CD4-positive, alpha-beta T cell (primary cell): ENCODE data around the gene HEATR5B. TPM values are rescaled to one million over a fixed set of nuclear protein-coding genes. Genes with fewer than 3 reads are reported as not detected.

Experiments used
- ATAC-seq: fragments of 200-7000 bp; cut with Tn5 transposase; one replicate; pipeline ENCODE4 v1.10.0; 2022; ENCODE audit warnings: mild to moderate bottlenecking; ENCODE audit not compliant: poor library complexity
- CTCF ChIA-PET: fragments of 350-600 bp; sonication (Branson Sonifier 250); formaldehyde crosslinking; loops from one replicate; lab custom pipeline; 2021; ENCODE audit warnings: antibody characterized with exemption, inconsistent platforms; lab: Charles Lee
- POLR2A ChIA-PET: fragments of 350-600 bp; sonication (Branson Sonifier 250); formaldehyde crosslinking; loops from one replicate; lab custom pipeline; 2021; ENCODE audit warnings: antibody characterized with exemption, inconsistent platforms; lab: Charles Lee
- DNase-seq, 14 experiments: peaks; one replicate each; pipeline ENCODE4 v3.0.0-alpha.2; 2013 to 2020; ENCODE audit warnings: mixed read lengths in 2 of 14
- H3K27ac ChIP-seq, 2 donors: one replicate each; pipeline versions ENCODE4 v1.5.1 to v1.7.0; 2013; ENCODE audit warnings: low read length in 2 of 2, low read depth in 1 of 2, mild to moderate bottlenecking in 1 of 2
- H3K27me3 ChIP-seq, 2 experiments: 1 replicate in 1 of 2; 2 replicates in 1 of 2; pipeline versions ENCODE4 v1.6.1 to v1.7.0; 2013; ENCODE audit warnings: low read length in 2 of 2, control low read depth in 1 of 2, mild to moderate bottlenecking in 1 of 2, moderate library complexity in 1 of 2; ENCODE audit not compliant: insufficient read depth in 2 of 2, control insufficient read depth in 1 of 2
- H3K36me3 ChIP-seq: one replicate; pipeline ENCODE4 v1.6.1; 2013; ENCODE audit warnings: low read length, control low read depth; ENCODE audit not compliant: insufficient read depth
- H3K4me1 ChIP-seq: one replicate; pipeline ENCODE4 v1.6.1; 2013; ENCODE audit warnings: low read length, control low read depth; ENCODE audit not compliant: insufficient read depth
- H3K4me3 ChIP-seq: one replicate; pipeline ENCODE4 v1.5.1; 2013; ENCODE audit warnings: mild to moderate bottlenecking, low read length, moderate library complexity
- H3K9me3 ChIP-seq, 2 experiments: 1 replicate in 1 of 2; 2 replicates in 1 of 2; pipeline versions ENCODE4 v1.6.1 to v1.7.0; 2013; ENCODE audit warnings: low read length in 2 of 2, mild to moderate bottlenecking in 2 of 2, control low read depth in 1 of 2, moderate library complexity in 1 of 2; ENCODE audit not compliant: control insufficient read depth in 1 of 2, insufficient read depth in 1 of 2
- H3K27ac Mint-ChIP-seq: one replicate; pipeline ENCODE4 v1.8.0; 2020; ENCODE audit warnings: mixed read lengths
- H3K27me3 Mint-ChIP-seq: one replicate; pipeline ENCODE4 v1.8.0; 2021; ENCODE audit warnings: mixed read lengths
- H3K36me3 Mint-ChIP-seq: one replicate; pipeline ENCODE4 v1.8.0; 2021; ENCODE audit warnings: low read depth, mixed read lengths
- H3K4me1 Mint-ChIP-seq: one replicate; pipeline ENCODE4 v1.8.0; 2021; ENCODE audit warnings: low read depth, mixed read lengths
- H3K4me3 Mint-ChIP-seq: one replicate; pipeline ENCODE4 v1.8.0; 2020; ENCODE audit warnings: mild to moderate bottlenecking, mixed read lengths
- H3K9me3 Mint-ChIP-seq: one replicate; pipeline ENCODE4 v1.8.0; 2020; ENCODE audit warnings: mixed read lengths
- intact Hi-C, 2 experiments: fragments of 100-400 bp; cut with DNase I in 1 of 2; cut with micrococcal nuclease in 1 of 2; formaldehyde crosslinking; loops; one replicate each; pipeline versions ENCODE4 v1.15.1 to v1.9.0; 2023 to 2025; cut with DNase I, micrococcal nuclease
- total RNA-seq, 174 experiments: library from RNA in 2 of 174; stranded (reverse) in 2 of 174; gene quantifications; one replicate each; pipeline ENCODE4 v1.2.3 and lab custom pipeline; 2021 to 2026
- TF ChIP-seq, protein P1 (sequence below): fragments of 200-600 bp; IDR thresholded peaks from one replicate; pipeline ENCODE4 v1.8.0; 2022; ENCODE audit warnings: antibody characterized with exemption, mild to moderate bottlenecking

The HEATR5B gene
- total RNA-seq, 2 experiments from 2014 or later: 23.4 to 23.9 TPM

DNA sequence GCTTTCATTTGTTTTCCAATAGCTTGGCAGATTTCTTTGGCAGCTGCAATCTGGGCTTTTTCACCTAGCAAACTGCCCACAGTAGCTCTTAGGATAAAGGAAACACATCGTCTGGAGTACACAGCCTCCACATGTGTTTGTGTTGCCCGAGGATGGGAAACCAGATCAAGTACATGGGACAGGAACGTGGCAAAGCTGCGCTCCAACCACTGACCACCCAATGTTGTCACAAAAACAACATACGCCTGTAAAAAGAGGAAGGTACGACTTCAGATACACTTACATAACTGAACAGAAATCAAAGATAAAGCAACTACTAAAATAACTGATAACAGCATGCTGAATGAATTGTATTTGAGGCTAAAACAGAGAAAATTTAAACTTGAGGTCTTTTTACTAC lies 15.5 kb downstream of the HEATR5B start:
- intact Hi-C loops: no loop called here
- Histone ChIP-seq H3K27me3 (no peaks in the 10 kb centered on the region), H3K4me1 (no peaks in the 10 kb centered on the region), H3K27ac (no peak overlapping the region), H3K9me3 (no peaks in the 10 kb centered on the region), H3K4me3 (no peak overlapping the region), H3K36me3 (peaks cover 92% of the 10 kb centered on the region)
- CTCF ChIA-PET: no interaction called here
- peaks cover 18% of the 10 kb centered on the region for H3K4me1 Mint-ChIP-seq
- peaks cover 82% of the 10 kb centered on the region for H3K36me3 Mint-ChIP-seq
- DNase-seq (no peak), ATAC-seq (no peak)
- POLR2A ChIA-PET: interaction anchor here (0.6 to 2.2 kb wide), 2 partner anchors 10 to 16 kb away, joined by 4 to 8 read pairs; partner anchors contain the start of genes GPATCH11 and HEATR5B
- H3K27me3 Mint-ChIP-seq: no peaks in the 10 kb centered on the region
- no peak overlapping the region for H3K27ac Mint-ChIP-seq
- no peak overlapping the region for H3K4me3 Mint-ChIP-seq
- TF ChIP-seq, protein P1, sequence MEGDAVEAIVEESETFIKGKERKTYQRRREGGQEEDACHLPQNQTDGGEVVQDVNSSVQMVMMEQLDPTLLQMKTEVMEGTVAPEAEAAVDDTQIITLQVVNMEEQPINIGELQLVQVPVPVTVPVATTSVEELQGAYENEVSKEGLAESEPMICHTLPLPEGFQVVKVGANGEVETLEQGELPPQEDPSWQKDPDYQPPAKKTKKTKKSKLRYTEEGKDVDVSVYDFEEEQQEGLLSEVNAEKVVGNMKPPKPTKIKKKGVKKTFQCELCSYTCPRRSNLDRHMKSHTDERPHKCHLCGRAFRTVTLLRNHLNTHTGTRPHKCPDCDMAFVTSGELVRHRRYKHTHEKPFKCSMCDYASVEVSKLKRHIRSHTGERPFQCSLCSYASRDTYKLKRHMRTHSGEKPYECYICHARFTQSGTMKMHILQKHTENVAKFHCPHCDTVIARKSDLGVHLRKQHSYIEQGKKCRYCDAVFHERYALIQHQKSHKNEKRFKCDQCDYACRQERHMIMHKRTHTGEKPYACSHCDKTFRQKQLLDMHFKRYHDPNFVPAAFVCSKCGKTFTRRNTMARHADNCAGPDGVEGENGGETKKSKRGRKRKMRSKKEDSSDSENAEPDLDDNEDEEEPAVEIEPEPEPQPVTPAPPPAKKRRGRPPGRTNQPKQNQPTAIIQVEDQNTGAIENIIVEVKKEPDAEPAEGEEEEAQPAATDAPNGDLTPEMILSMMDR: no peak
- H3K9me3 Mint-ChIP-seq: no peaks in the 10 kb centered on the region

DNA sequence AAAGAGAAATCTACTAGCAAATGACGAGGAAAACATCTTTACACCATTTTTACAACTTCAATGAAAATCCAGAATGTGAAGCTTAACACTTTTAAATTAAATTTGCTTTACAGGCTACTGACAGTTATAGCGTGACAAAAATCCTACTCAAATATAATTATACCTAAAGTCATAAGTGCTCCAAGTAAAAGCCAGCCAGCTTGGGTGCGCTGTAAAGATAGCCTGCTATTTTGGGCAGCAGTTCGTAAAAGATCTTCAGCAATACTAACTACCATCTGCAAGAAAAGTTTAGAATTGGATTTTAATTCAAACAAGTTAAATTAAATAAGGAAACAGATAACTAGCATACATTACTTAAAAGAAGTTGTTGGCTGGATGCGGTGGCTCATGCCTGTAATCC lies 22.4 kb downstream of the HEATR5B start:
- no peaks in the 10 kb centered on the region for H3K4me1 Mint-ChIP-seq
- no peaks in the 10 kb centered on the region for H3K9me3 ChIP-seq
- H3K9me3 Mint-ChIP-seq: no peaks in the 10 kb centered on the region
- no peaks in the 10 kb centered on the region for H3K4me1 ChIP-seq
- no peaks in the 10 kb centered on the region for H3K27me3 Mint-ChIP-seq
- intact Hi-C loops: no loop called here
- H3K27ac ChIP-seq: no peak overlapping the region
- TF ChIP-seq, protein P1: no peak
- ChIA-PET CTCF (no interaction called here), POLR2A (no interaction called here)
- peaks cover 88% of the 10 kb centered on the region for H3K36me3 Mint-ChIP-seq
- no peak overlapping the region for H3K4me3 Mint-ChIP-seq
- H3K27ac Mint-ChIP-seq: no peak overlapping the region
- no peak overlapping the region for H3K4me3 ChIP-seq
- H3K36me3 ChIP-seq: peaks cover 89% of the 10 kb centered on the region
- DNase-seq (no peak), ATAC-seq (no peak)
- H3K27me3 ChIP-seq: no peaks in the 10 kb centered on the region

DNA sequence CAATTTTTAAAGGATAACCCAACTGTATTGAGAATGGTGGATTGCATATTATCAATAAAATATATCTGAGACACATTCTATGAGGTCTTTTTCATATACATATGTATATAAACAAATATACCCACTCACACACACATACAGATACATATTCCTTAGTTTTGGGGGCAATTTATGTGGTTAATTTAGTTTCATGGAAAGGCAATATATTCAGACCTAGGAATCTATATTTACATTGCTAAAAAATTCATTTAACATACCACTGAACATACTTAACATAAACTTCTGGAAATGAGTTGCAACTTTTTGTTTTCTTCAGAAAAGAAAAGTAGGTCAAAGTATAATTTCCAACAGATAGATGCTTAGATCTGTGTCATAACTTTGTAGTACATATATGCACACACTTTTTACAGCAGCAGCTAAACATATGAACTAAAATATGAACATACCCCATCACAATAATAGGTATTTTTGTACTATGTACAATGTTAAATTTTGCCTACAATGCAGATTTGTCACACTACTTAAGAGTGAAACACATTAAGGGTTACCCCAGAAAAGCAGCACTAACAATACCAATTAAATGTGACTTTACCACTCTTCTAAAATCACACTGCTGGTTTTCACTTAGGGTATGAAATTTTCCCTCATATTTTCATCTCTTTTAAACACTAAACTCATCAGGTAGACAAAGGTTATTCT lies 23.0 kb downstream of the HEATR5B start:
- H3K4me3 ChIP-seq: no peak overlapping the region
- intact Hi-C loops: no loop called here
- no peaks in the 10 kb centered on the region for H3K4me1 Mint-ChIP-seq
- H3K27me3 Mint-ChIP-seq: no peaks in the 10 kb centered on the region
- no peaks in the 10 kb centered on the region for H3K9me3 Mint-ChIP-seq
- peaks cover 90% of the 10 kb centered on the region for H3K36me3 Mint-ChIP-seq
- TF ChIP-seq, protein P1: no peak
- no peak overlapping the region for H3K27ac ChIP-seq
- no peak for DNase-seq
- ChIA-PET CTCF (no interaction called here), POLR2A (no interaction called here)
- H3K27ac Mint-ChIP-seq: no peak overlapping the region
- peaks cover 89% of the 10 kb centered on the region for H3K36me3 ChIP-seq
- no peaks in the 10 kb centered on the region for H3K4me1 ChIP-seq
- no peaks in the 10 kb centered on the region for H3K27me3 ChIP-seq
- ATAC-seq: no peak
- no peak overlapping the region for H3K4me3 Mint-ChIP-seq
- H3K9me3 ChIP-seq: no peaks in the 10 kb centered on the region
